Mesodermal cell (in vitro differentiated cells): ENCODE measurements around the gene NHEJ1.

Experiments used
- H3K27ac ChIP-seq: 2 replicates; pipeline ENCODE4 v1.7.0; 2013; ENCODE audit warnings: mild to moderate bottlenecking, low read depth, low read length, moderate library complexity; ENCODE audit not compliant: severe bottlenecking
- H3K36me3 ChIP-seq: 2 replicates; pipeline ENCODE4 v1.7.1; 2013; ENCODE audit warnings: mild to moderate bottlenecking, low read length, moderate library complexity; ENCODE audit not compliant: control insufficient read depth, insufficient read depth
- H3K4me1 ChIP-seq: one replicate; pipeline ENCODE4 v1.7.1; 2013; ENCODE audit warnings: mild to moderate bottlenecking, low read length; ENCODE audit not compliant: insufficient read depth, control insufficient read depth, poor library complexity, severe bottlenecking
- H3K4me3 ChIP-seq: 2 replicates; pipeline ENCODE4 v1.7.0; 2013; ENCODE audit warnings: low read length, control low read depth, mild to moderate bottlenecking; ENCODE audit not compliant: insufficient read depth, poor library complexity, severe bottlenecking; ENCODE audit errors: extremely low read depth
- H3K9me3 ChIP-seq: 2 replicates; pipeline ENCODE4 v1.7.1; 2013; ENCODE audit warnings: mild to moderate bottlenecking, low read length, moderate library complexity; ENCODE audit not compliant: control insufficient read depth
- WGBS, 2 experiments: methylation state at CpG; one replicate each; pipeline ENCODE4 v1.1.5; 2013; ENCODE audit warnings: missing lambda C conversion rate in 2 of 2; ENCODE audit not compliant: insufficient coverage in 2 of 2; 5-methylcytosine and 5-hydroxymethylcytosine counted together

The NHEJ1 gene

DNA sequence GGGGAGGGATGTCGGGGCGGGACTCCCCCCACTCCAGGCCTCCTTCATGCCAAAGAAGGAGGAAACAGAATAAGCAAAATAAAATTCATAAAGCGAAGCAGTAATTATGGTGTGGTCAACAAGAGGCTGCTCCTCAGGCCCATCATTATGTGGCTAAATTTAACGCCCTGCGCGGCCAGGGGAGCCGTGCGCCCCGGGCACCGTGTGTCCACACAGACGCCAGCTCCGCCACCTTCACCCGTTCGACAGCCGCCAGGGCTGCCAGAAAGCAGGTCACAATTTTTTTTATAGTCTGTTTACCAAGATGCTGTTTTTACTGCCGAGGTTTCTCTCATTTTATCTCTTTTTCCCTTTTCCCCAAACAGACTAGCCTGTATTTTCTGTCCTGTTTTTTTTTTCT, 31.0 kb downstream of the NHEJ1 start:
- 92 to 99% methylated on average over 12 to 14 of the region's 16 CpGs for WGBS, 2 experiments
- Histone ChIP-seq H3K27ac (no peak overlapping the region), H3K9me3 (no peaks in the 10 kb centered on the region), H3K36me3 (no peaks in the 10 kb centered on the region), H3K4me3 (no peak overlapping the region), H3K4me1 (peaks cover 10% of the 10 kb centered on the region)

- no peak overlapping the region for H3K27ac ChIP-seq
- no peak overlapping the region for H3K4me3 ChIP-seq
- H3K4me1 ChIP-seq = peaks cover 13% of the 10 kb centered on the region
- H3K9me3 ChIP-seq = no peaks in the 10 kb centered on the region
- H3K36me3 ChIP-seq = no peaks in the 10 kb centered on the region
- WGBS, 2 experiments = 70 to 86% methylated on average over 6 of the region's 7 CpGs
These were observed 32.2 kb downstream of the NHEJ1 start for GRCh38 chr2:219128396-219128795.

- Histone ChIP-seq H3K9me3 (no peaks in the 10 kb centered on the region), H3K4me3 (no peak overlapping the region), H3K4me1 (peaks cover 13% of the 10 kb centered on the region), H3K27ac (no peak overlapping the region), H3K36me3 (no peaks in the 10 kb centered on the region)
- 65 to 83% methylated on average over 2 of the region's 2 CpGs for WGBS, 2 experiments
These were observed 33.5 kb downstream of the NHEJ1 start for GRCh38 chr2:219127037-219127635.

DNA sequence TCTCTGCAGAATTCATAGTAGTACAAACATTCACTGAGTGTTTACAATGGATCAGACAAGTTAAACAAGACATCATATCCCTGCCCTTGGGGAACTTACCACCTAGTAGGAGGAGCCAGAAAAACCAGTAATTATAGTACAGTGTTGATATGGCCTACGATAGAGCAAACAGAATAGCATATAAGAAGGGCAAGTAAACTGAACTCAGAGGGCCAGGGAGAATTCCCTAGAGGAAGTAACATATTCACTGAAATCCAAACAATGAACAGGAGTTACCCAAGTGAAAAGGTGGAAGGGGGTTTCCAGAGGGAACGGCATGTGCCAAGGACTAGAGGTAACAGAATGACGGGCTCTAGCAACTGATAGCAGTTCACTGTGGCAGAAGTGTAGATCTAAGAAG, 34.1 kb downstream of the NHEJ1 start:
- 93 to 100% methylated on average over 2 to 3 of the region's 3 CpGs for WGBS, 2 experiments

GRCh38 chr2:219125886-219126270, 34.7 kb downstream of the NHEJ1 start:
- H3K27ac ChIP-seq = no peak overlapping the region
- H3K4me3 ChIP-seq = no peak overlapping the region
- H3K9me3 ChIP-seq = no peaks in the 10 kb centered on the region

More for the DNA sequence above, 34.1 kb downstream of the NHEJ1 start:
- H3K9me3 ChIP-seq = no peaks in the 10 kb centered on the region
- no peaks in the 10 kb centered on the region for H3K36me3 ChIP-seq
- H3K27ac ChIP-seq = no peak overlapping the region
- no peak overlapping the region for H3K4me3 ChIP-seq
- peaks cover 13% of the 10 kb centered on the region for H3K4me1 ChIP-seq

DNA sequence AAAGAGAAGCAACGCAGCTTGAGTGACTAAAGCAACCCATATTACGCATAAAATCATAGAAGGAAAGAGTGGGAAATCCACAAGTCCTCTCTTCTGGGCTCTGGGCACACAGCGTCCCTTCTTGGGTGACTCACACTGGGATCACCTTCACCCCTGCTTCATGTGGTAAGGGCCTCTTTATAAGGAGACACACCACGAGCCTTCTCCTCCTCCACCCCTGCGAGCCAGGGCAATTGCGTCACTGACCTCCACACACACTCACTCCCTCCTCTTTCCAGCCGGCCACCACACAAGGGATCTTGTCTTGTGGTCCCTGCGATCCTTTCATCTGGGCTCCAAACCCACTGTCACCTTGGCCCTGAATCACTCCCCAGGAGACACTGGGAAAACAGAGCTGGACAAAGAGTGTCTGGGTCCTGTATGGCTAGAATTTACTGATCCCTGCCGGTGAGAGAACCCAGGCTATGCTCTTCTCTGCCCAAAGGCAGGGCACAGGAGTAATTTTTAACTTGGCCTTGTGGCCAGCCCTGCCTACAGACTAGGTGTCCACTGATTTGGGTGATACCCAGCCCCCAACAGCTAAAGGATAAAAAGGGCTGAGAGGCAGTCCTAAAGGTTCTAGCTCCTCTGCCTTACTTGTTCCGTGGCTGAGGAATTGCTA, 35.3 kb downstream of the NHEJ1 start:
- Histone ChIP-seq H3K36me3 (no peaks in the 10 kb centered on the region), H3K9me3 (no peaks in the 10 kb centered on the region), H3K27ac (no peak overlapping the region), H3K4me1 (peaks cover 13% of the 10 kb centered on the region), H3K4me3 (no peak overlapping the region)
- whole genome bisulfite sequencing, 2 experiments = 76 to 92% methylated on average over 7 of the region's 10 CpGs

More at GRCh38 chr2:219125886-219126270, 34.7 kb downstream of the NHEJ1 start:
- H3K4me1 ChIP-seq = peaks cover 13% of the 10 kb centered on the region
- WGBS, 2 experiments = no CpG with 5 or more reads among the region's 1 CpG
- no peaks in the 10 kb centered on the region for H3K36me3 ChIP-seq

DNA sequence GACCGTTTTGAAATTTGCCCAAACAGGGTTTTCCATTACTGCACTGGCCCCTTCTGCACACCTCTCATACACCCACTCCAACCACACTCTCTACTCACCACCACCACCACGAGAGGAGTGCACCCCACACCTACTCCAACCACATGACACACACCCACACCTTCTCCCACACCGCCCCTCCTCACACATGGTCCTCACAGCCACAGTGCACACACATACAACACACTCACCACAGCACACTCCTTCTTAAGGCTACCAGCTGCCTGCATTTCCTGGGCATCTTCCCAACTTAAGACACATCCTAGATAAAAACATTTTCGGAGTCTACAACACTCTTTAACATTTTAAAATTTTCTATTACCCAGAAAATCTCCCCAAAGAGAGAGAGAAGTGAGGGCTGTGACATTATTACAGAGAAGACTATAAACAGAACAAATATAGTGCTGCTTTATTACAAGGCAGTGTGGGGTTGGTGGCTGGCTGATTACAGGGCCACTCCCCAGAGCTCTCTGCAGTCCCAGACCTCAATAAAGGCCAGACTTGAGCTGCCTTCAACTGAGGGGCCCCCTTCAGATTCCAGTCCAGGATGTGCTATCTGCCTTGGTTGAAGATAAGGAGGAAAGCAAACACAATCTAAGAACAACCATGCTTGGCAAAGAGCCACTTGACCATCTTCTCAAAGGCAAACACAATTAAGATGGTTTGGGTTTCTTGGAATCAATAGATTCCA, 36.1 kb downstream of the NHEJ1 start:
- Histone ChIP-seq H3K36me3 (no peaks in the 10 kb centered on the region), H3K27ac (no peak overlapping the region), H3K9me3 (no peaks in the 10 kb centered on the region), H3K4me3 (no peak overlapping the region), H3K4me1 (peaks cover 13% of the 10 kb centered on the region)
- WGBS, 2 experiments = 93% methylated on average over 3 of the region's 4 CpGs

DNA sequence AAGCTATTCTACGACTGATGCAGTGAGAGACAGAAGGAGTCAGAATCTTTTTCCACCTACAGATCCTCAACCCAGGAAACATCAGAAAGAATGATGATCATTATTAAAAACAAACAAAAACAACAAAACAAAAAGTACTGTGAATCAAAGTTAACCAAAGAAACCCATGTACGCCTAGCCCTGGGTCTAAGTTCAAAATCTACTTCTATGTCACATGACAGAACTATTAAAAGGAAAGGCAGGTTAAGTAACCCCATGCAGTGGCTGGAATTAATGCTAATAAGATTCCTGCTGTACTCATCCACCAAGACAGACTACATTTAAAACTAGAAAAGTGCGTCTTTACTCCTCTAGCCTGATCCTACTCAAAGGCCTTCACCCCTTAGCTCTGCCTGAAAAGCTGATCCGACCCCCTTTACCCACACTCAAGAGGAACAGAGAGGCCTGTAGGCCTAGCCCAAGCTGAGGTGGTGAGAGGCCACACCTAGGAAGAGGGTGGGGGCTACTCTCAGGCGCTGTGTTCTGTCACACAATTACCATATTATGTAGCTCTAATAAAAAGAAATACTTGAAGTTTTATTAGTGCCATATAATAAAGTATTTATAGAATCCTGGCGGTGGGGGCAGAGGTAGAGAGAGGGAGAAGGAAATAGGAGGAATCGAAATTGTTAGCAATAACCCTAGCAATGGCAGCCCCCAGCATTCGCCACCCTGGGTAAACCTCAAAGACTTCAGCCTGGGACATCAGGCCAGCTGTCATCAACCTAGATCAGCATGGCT, 37.1 kb downstream of the NHEJ1 start:
- Histone ChIP-seq H3K9me3 (no peaks in the 10 kb centered on the region), H3K4me1 (peaks cover 15% of the 10 kb centered on the region), H3K36me3 (no peaks in the 10 kb centered on the region), H3K27ac (no peak overlapping the region), H3K4me3 (no peak overlapping the region)
- 92% methylated on average over 4 of the region's 8 CpGs; no CpG with 5 or more reads in 1 of the 2 experiments for whole genome bisulfite sequencing, 2 experiments

DNA sequence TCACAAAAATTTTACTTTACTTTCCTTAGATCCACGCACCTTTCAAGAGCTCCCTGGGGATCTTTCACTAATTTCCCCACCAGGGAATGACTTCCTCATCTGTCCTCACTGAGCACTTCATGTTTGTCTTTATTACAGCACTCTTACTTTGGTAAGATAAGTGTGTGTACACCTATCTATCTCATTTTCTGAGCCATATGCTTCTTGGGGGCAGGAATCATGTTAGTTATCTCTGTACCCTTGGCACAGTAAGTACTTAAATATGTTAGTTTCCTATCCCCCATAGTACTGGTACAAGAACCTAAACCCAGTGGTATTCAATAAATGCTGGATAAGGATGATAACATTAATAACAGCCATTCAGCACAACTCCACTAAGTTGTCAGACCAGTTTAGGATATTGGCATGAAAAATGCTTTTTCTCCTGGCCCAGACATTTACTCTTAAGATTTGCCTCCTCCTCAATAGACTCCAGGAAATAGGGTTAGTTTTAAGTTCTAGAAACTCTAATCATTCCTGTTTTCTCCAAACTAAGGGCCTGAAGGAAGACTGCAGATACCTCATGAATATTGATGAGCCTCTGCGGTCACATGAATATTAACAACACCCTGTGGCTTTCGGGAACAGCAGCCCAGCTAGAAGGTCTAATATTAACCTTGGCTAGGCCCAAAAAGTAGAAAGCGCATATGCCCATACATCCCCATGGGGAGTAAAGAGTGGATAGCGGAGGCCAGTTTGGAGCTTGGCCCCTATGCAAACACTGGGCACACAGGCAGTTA, 38.2 kb downstream of the NHEJ1 start:
- Histone ChIP-seq H3K27ac (no peak overlapping the region), H3K9me3 (no peaks in the 10 kb centered on the region), H3K4me1 (peaks cover 16% of the 10 kb centered on the region), H3K36me3 (no peaks in the 10 kb centered on the region), H3K4me3 (no peak overlapping the region)
- 81 to 95% methylated on average over 3 of the region's 5 CpGs for WGBS, 2 experiments

- Histone ChIP-seq H3K27ac (no peak overlapping the region), H3K36me3 (no peaks in the 10 kb centered on the region), H3K4me1 (peaks cover 9% of the 10 kb centered on the region), H3K9me3 (no peaks in the 10 kb centered on the region), H3K4me3 (no peak overlapping the region)
These were observed 40.5 kb downstream of the NHEJ1 start for GRCh38 chr2:219120082-219120481.
